ENCODE results near the gene ADD1. TPM values are rescaled to one million over a fixed set of nuclear protein-coding genes. Genes with fewer than 3 reads are reported as not detected.

ADD1 gene
- total and polyA plus RNA-seq, 2 of the 13 experiments (the other 11 are each of a cell fraction or from before 2014, with no cell fraction given): 73.9 to 122 TPM

DNA sequence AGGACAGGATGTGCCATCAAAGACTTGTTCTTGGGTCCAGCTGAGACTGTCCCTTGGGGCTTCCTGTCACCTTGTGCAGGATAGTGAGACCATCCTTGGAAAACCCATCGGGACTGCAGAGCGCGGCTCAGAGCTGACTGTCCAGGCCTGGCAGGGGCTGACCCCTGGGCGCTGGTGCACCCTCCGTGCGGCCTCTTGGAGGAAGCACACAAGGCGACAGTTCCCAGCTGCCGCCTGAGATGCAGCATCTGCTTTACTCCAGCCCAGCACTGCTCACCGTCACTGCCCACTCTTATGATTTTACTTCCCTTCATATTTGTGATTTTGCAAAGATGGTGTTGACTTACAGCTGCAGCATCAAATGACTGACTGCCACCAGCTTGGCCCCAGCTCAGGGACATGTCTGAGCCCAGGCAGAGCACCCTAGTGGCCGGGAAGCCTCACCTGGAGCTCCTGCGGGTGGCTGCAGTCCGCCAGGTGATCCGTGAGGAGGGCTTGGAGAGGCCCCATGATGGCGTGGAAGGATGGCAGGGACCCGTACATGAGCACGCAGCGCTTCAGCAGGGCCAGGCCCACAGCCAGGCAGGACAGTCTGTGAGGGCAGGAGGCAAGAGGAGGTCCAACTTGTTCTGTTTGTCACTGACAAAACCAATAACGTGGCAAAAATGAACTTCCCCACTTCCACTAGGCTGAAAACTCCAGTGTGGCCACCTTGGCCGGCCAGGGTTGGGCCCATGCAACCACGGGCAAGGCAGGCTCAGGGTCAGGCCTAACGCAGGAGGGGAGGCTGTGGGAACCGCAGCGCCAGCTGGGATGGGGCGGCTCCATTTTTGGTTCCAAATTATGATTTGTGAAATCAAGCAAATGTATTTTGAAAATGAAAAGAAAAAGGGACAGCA lies 97.7 kb downstream of the ADD1 start:
- DNase-seq (ENCODE audit: low spot score) (no peak), FAIRE-seq (no peak), ATAC-seq (no peak)
- WGBS (ENCODE audit: low lambda C conversion rate): 98% methylated on average over 17 of the region's 24 CpGs
- Histone ChIP-seq H3K9me3 (ENCODE audit: low read length) (no peaks in the 10 kb centered on the region), H3K4me1 (ENCODE audit: insufficient read depth, low read length) (peaks cover 15% of the 10 kb centered on the region), H4K20me1 (ENCODE audit: insufficient read depth, low read length) (peaks cover 17% of the 10 kb centered on the region; the same call in 1 of the 2 replicates), H3K27ac (ENCODE audit: extremely low read length, insufficient read depth, low read length) (no peak overlapping the region), H3K9ac (ENCODE audit: insufficient read depth, low read depth, low read length) (no peak overlapping the region), H3K36me3 (replicated peaks in 1 of 2; ENCODE audit: control insufficient read depth in 1 of 2, insufficient read depth in 2 of 2, low read length in 2 of 2) (peaks cover 48 to 80% of the 10 kb centered on the region in 2 experiments), H3K79me2 (ENCODE audit: insufficient read depth, low read length) (no peaks in the 10 kb centered on the region), H3K27me3 (ENCODE audit: control insufficient read depth in 1 of 2, insufficient read depth in 2 of 2, low read length in 2 of 2) (no peaks in the 10 kb centered on the region), H2AFZ (ENCODE audit: low read length) (no peak overlapping the region), H3K4me3 (replicated peaks in 1 of 3; ENCODE audit: insufficient read depth in 1 of 3, low read depth in 2 of 3, low read length in 3 of 3) (no peak overlapping the region), H3K4me2 (ENCODE audit: low read depth, low read length) (no peak overlapping the region)
- POLR2A ChIA-PET: no interaction called here
- in situ Hi-C loops (cut with HindIII; ENCODE audit: extremely low pct_ligation_motif_present, low pct_unique_long_range_greater_than_20kb): no loop called here
- no TSS peak for BruUV-seq (replicated peaks)
- intact Hi-C loops (cut with micrococcal nuclease; ENCODE audit: unreplicated experiment): no loop called here
- TF ChIP-seq ZNF17 (CRISPR knock-in tag; IDR thresholded peaks at IDR 0.05): peak; percentile 53; the same call in 1 of the 2 replicates
- TF ChIP-seq, protein P1, sequence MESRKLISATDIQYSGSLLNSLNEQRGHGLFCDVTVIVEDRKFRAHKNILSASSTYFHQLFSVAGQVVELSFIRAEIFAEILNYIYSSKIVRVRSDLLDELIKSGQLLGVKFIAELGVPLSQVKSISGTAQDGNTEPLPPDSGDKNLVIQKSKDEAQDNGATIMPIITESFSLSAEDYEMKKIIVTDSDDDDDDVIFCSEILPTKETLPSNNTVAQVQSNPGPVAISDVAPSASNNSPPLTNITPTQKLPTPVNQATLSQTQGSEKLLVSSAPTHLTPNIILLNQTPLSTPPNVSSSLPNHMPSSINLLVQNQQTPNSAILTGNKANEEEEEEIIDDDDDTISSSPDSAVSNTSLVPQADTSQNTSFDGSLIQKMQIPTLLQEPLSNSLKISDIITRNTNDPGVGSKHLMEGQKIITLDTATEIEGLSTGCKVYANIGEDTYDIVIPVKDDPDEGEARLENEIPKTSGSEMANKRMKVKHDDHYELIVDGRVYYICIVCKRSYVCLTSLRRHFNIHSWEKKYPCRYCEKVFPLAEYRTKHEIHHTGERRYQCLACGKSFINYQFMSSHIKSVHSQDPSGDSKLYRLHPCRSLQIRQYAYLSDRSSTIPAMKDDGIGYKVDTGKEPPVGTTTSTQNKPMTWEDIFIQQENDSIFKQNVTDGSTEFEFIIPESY (CRISPR knock-in tag; IDR thresholded peaks at IDR 0.05): 0 out of 2 replicates have a peak, but pooled peaks have one; percentile 26
- no peak for TF ChIP-seq HOXA9 (CRISPR knock-in tag; IDR thresholded peaks at IDR 0.05; ENCODE audit: borderline replicate concordance)
- CTCF ChIA-PET (ENCODE audit: low intra/inter-chr PET ratio, low total read pairs): no interaction called here

DNA sequence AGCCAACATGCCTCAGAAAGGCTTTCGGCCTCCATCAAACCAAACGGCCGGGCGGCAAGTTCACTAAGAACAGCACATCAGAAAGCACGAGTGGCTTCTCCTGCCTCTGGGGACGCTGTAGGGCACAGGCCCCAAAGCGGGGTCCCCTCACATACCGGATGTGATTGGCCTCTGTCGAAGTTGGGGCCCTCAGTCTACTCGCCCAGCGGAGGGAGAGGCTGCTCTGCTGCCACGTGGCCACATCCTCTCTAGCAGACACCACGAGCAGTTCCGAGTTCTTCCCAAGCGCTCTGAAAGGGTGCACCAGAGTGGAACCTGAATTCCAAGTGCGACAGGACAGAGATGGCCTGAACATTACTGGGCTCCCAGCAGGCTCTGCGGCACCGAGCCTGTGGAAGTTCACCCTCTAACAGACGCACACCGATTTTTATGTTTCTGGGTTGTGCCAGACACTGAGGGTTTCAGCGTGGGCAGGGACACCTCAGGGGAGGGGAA lies 98.4 kb downstream of the ADD1 start:
- DNase-seq (ENCODE audit: low spot score) (no peak), ATAC-seq (no peak), FAIRE-seq (no peak)
- WGBS (ENCODE audit: low lambda C conversion rate): over 99% methylated on average over 11 of the region's 21 CpGs
- BruUV-seq (replicated peaks): no TSS peak
- Histone ChIP-seq H3K4me1 (ENCODE audit: insufficient read depth, low read length) (peaks cover 8% of the 10 kb centered on the region), H3K36me3 (replicated peaks in 1 of 2; ENCODE audit: control insufficient read depth in 1 of 2, insufficient read depth in 2 of 2, low read length in 2 of 2) (peaks cover 53 to 86% of the 10 kb centered on the region in 2 experiments), H2AFZ (ENCODE audit: low read length) (no peak overlapping the region), H3K27ac (ENCODE audit: extremely low read length, insufficient read depth, low read length) (no peak overlapping the region), H4K20me1 (ENCODE audit: insufficient read depth, low read length) (peaks cover 11% of the 10 kb centered on the region; the same call in 1 of the 2 replicates), H3K4me2 (ENCODE audit: low read depth, low read length) (no peak overlapping the region), H3K27me3 (ENCODE audit: control insufficient read depth in 1 of 2, insufficient read depth in 2 of 2, low read length in 2 of 2) (no peaks in the 10 kb centered on the region), H3K9ac (ENCODE audit: insufficient read depth, low read depth, low read length) (no peak overlapping the region), H3K9me3 (ENCODE audit: low read length) (no peaks in the 10 kb centered on the region), H3K4me3 (replicated peaks in 1 of 3; ENCODE audit: insufficient read depth in 1 of 3, low read depth in 2 of 3, low read length in 3 of 3) (no peak overlapping the region), H3K79me2 (ENCODE audit: insufficient read depth, low read length) (no peaks in the 10 kb centered on the region)
- ChIA-PET POLR2A (no interaction called here), CTCF (ENCODE audit: low intra/inter-chr PET ratio, low total read pairs) (no interaction called here)
- intact Hi-C loops (cut with micrococcal nuclease; ENCODE audit: unreplicated experiment) (no loop called here), in situ Hi-C loops (cut with HindIII; ENCODE audit: extremely low pct_ligation_motif_present, low pct_unique_long_range_greater_than_20kb) (no loop called here)
- TF ChIP-seq ZNF572 (CRISPR knock-in tag; IDR thresholded peaks at IDR 0.05) (no peak), HCFC1 (IDR thresholded peaks at IDR 0.05; ENCODE audit: low read depth, low read length) (no peak), MED1 (CRISPR knock-in tag; IDR thresholded peaks at IDR 0.05) (no peak), ZNF136 (CRISPR knock-in tag; IDR thresholded peaks at IDR 0.05; ENCODE audit: low read depth) (no peak), DNMT3B (CRISPR knock-in tag; conservative IDR thresholded peaks at IDR 0.05) (no peak), POLR2G (IDR thresholded peaks at IDR 0.05; ENCODE audit: low read depth, low read length) (peak; percentile 38; the same call in 1 of the 2 replicates), SCMH1 (CRISPR knock-in tag; IDR thresholded peaks at IDR 0.05; ENCODE audit: borderline replicate concordance) (no peak), EP300 (IDR thresholded peaks at IDR 0.05; ENCODE audit: low read depth in 2 of 2, low read length in 2 of 2) (no peak), EP300 (CRISPR knock-in tag; IDR thresholded peaks at IDR 0.05; ENCODE audit: borderline replicate concordance) (no peak)
- TF ChIP-seq, protein P2, sequence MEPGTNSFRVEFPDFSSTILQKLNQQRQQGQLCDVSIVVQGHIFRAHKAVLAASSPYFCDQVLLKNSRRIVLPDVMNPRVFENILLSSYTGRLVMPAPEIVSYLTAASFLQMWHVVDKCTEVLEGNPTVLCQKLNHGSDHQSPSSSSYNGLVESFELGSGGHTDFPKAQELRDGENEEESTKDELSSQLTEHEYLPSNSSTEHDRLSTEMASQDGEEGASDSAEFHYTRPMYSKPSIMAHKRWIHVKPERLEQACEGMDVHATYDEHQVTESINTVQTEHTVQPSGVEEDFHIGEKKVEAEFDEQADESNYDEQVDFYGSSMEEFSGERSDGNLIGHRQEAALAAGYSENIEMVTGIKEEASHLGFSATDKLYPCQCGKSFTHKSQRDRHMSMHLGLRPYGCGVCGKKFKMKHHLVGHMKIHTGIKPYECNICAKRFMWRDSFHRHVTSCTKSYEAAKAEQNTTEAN (CRISPR knock-in tag; conservative IDR thresholded peaks at IDR 0.05): no peak
